Motor neuron (in vitro differentiated cells): Measurements from ENCODE around the gene POU3F3. TPM values are rescaled to one million over a fixed set of nuclear protein-coding genes. Genes with fewer than 3 reads are reported as not detected.

Experiments
- ATAC-seq, 8 experiments: fragments of 200-7000 bp; cut with Tn5 transposase; replicated peaks in 6 of 8; 2 replicates each; pipeline ENCODE4 v1.8.0; 2021; ENCODE audit warnings: mild to moderate bottlenecking in 8 of 8, moderate library complexity in 8 of 8
- H3K27ac ChIP-seq, 2 donors: fragments of 250-450 bp; sonication (Bioruptor Pico); 2 replicates each; pipeline ENCODE4 v1.9.0; 2021; ENCODE audit warnings: antibody characterized with exemption in 2 of 2, mild to moderate bottlenecking in 2 of 2, moderate library complexity in 1 of 2
- H3K4me1 ChIP-seq, 2 donors: fragments of 250-450 bp; sonication (Bioruptor Pico); replicated peaks in 1 of 2; 2 replicates each; pipeline ENCODE4 v1.6.1; 2021; ENCODE audit warnings: antibody characterized with exemption in 2 of 2, mild to moderate bottlenecking in 2 of 2, moderate library complexity in 1 of 2
- H3K4me3 ChIP-seq, 5 donors: fragments of 250-450 bp; sonication (Bioruptor Pico); 2 replicates each; pipeline ENCODE4 v1.9.0; 2021; ENCODE audit warnings: antibody characterized with exemption in 5 of 5, mild to moderate bottlenecking in 5 of 5, moderate library complexity in 4 of 5
- WGBS, 10 experiments: fragments of 450-650 bp; shearing (Covaris generic); methylation state at CpG; one replicate each; pipeline ENCODE4 v1.0.0; 2022; 5-methylcytosine and 5-hydroxymethylcytosine counted together
- in situ Hi-C, 9 experiments: fragments of 400-800 bp; cut with MboI; loops; one replicate each; pipeline ENCODE4 v1.15.0; 2021; ENCODE audit warnings: low sequenced_read_pairs in 9 of 9, low pct_unique_long_range_greater_than_20kb in 2 of 9; ENCODE audit not compliant: unreplicated experiment in 9 of 9
- total RNA-seq, 8 experiments: library from RNA; unstranded; fragments of 300-600 nt; gene quantifications; 2 replicates each; pipeline versions ENCODE4 v1.2.3 to v1.2.4, GENCODE V29; 2022

The POU3F3 gene
- total RNA-seq, 8 experiments from 2014 or later: 0.14 to 55.4 (median 39.8) TPM; not detected in 1

- Histone ChIP-seq H3K27ac (no peak overlapping the region), H3K4me3 (no peak overlapping the region), H3K4me1 (peaks cover 5 to 10% of the 10 kb centered on the region in 2 donors)
- 0 to 100% (median 71%) methylated on average over 1 of the region's 1 CpG; no CpG with 5 or more reads in 1 of the 10 experiments for WGBS, 10 experiments
- in situ Hi-C loops: no loop called here
- no peak for ATAC-seq
Observed at GRCh38 chr2:104875262-104875661, 21.3 kb downstream of the POU3F3 start.

- no peak overlapping the region for H3K27ac ChIP-seq
- no peak overlapping the region for H3K4me3 ChIP-seq
- H3K4me1 ChIP-seq: peaks cover 0 to 5% of the 10 kb centered on the region in 2 donors
- ATAC-seq: no peak
- in situ Hi-C loops: no loop called here
- WGBS, 10 experiments: 0 to 90% (median 66%) methylated on average over 1 to 11 of the region's 14 CpGs; no CpG with 5 or more reads in 1 of the 10 experiments
Observed at GRCh38 chr2:104876606-104877570, 23.0 kb downstream of the POU3F3 start.

GRCh38 chr2:104878863-104879512 is 25.1 kb downstream of the POU3F3 start:
- in situ Hi-C loops: no loop called here
- Histone ChIP-seq H3K4me3 (no peak overlapping the region), H3K4me1 (peaks cover 3 to 4% of the 10 kb centered on the region in 2 donors), H3K27ac (no peak overlapping the region)
- no peak for ATAC-seq
- 43 to 100% (median 86%) methylated on average over 1 to 7 of the region's 11 CpGs; no CpG with 5 or more reads in 1 of the 10 experiments for WGBS, 10 experiments

GRCh38 chr2:104880076-104880475 is 26.2 kb downstream of the POU3F3 start:
- no peak for ATAC-seq
- in situ Hi-C loops: no loop called here
- no peak overlapping the region for H3K27ac ChIP-seq
- peaks cover 4% of the 10 kb centered on the region in 2 donors for H3K4me1 ChIP-seq
- no peak overlapping the region for H3K4me3 ChIP-seq
- WGBS, 10 experiments: 0 to 84% (median 45%) methylated on average over 1 to 5 of the region's 6 CpGs; no CpG with 5 or more reads in 4 of the 10 experiments

- peaks cover 4 to 26% of the 10 kb centered on the region in 2 donors for H3K4me1 ChIP-seq
- ATAC-seq: peak in 1 of 8 experiments; percentile 73
- no peak overlapping the region for H3K4me3 ChIP-seq
- WGBS, 10 experiments: 0 to 96% (median 20%) methylated on average over 1 to 3 of the region's 3 CpGs; no CpG with 5 or more reads in 5 of the 10 experiments
- in situ Hi-C loops: no loop called here
- no peak overlapping the region for H3K27ac ChIP-seq
Observed at GRCh38 chr2:104883357-104883756, 29.4 kb downstream of the POU3F3 start.

GRCh38 chr2:104885119-104885782 is 31.3 kb downstream of the POU3F3 start:
- H3K4me3 ChIP-seq: no peak overlapping the region
- in situ Hi-C loops: no loop called here
- peaks cover 6 to 35% of the 10 kb centered on the region in 2 donors for H3K4me1 ChIP-seq
- ATAC-seq: peak in 7 of 8 experiments; percentile 25 to 86 (median 72)
- WGBS, 10 experiments: 0 to 80% (median 42%) methylated on average over 1 to 5 of the region's 5 CpGs; no CpG with 5 or more reads in 2 of the 10 experiments
- H3K27ac ChIP-seq: peak overlapping the region in 1 of 2 donors; percentile 54

- WGBS, 10 experiments: 31 to 86% (median 65%) methylated on average over 1 to 6 of the region's 6 CpGs; no CpG with 5 or more reads in 1 of the 10 experiments
- no peak overlapping the region for H3K27ac ChIP-seq
- peak in 3 of 8 experiments; percentile 28 to 34 (median 33) for ATAC-seq
- H3K4me1 ChIP-seq: peaks cover 6 to 35% of the 10 kb centered on the region in 2 donors
- no peak overlapping the region for H3K4me3 ChIP-seq
- in situ Hi-C loops: no loop called here
Observed at GRCh38 chr2:104887676-104888075, 33.8 kb downstream of the POU3F3 start.

- ATAC-seq: peak in 3 of 8 experiments; percentile 31 to 55 (median 50)
- no peak overlapping the region for H3K27ac ChIP-seq
- H3K4me3 ChIP-seq: no peak overlapping the region
- in situ Hi-C loops: no loop called here
- 23 to 100% (median 76%) methylated on average over 1 to 7 of the region's 7 CpGs; no CpG with 5 or more reads in 1 of the 10 experiments for WGBS, 10 experiments
- H3K4me1 ChIP-seq: peaks cover 2 to 33% of the 10 kb centered on the region in 2 donors
Observed at GRCh38 chr2:104888489-104889258, 34.8 kb downstream of the POU3F3 start.

- WGBS, 10 experiments: 20 to 100% (median 67%) methylated on average over 3 to 8 of the region's 8 CpGs; no CpG with 5 or more reads in 4 of the 10 experiments
- Histone ChIP-seq H3K4me1 (peaks cover 2 to 33% of the 10 kb centered on the region in 2 donors), H3K4me3 (no peak overlapping the region), H3K27ac (no peak overlapping the region)
- in situ Hi-C loops: no loop called here
- peak in 2 of 8 experiments; percentile 34 to 42 for ATAC-seq
Observed at GRCh38 chr2:104889291-104889959, 35.5 kb downstream of the POU3F3 start.

- WGBS, 10 experiments: 47 to 100% (median 95%) methylated on average over 3 to 14 of the region's 15 CpGs; no CpG with 5 or more reads in 1 of the 10 experiments
- peaks cover 2 to 31% of the 10 kb centered on the region in 2 donors for H3K4me1 ChIP-seq
- in situ Hi-C loops: no loop called here
- H3K4me3 ChIP-seq: no peak overlapping the region
- no peak for ATAC-seq
- no peak overlapping the region for H3K27ac ChIP-seq
Observed at GRCh38 chr2:104889960-104890684, 36.2 kb downstream of the POU3F3 start.

GRCh38 chr2:104890685-104891069 is 36.8 kb downstream of the POU3F3 start:
- no peak overlapping the region for H3K4me3 ChIP-seq
- no peak overlapping the region for H3K27ac ChIP-seq
- H3K4me1 ChIP-seq: peaks cover 2 to 28% of the 10 kb centered on the region in 2 donors
- in situ Hi-C loops: no loop called here
- ATAC-seq: no peak
- WGBS, 10 experiments: 30 to 100% (median 79%) methylated on average over 1 to 5 of the region's 10 CpGs; no CpG with 5 or more reads in 4 of the 10 experiments
